GM19397 (cell line): ENCODE measurements around the gene TAPT1.
"Not testable (repeated sequence)": the region's sequence is repeated elsewhere in the genome, so short reads cannot be mapped to it uniquely, and the experiment has no call there.

Experiments used
- ATAC-seq: cut with Tn5 transposase; IDR thresholded peaks from one replicate; pipeline ENCODE4 v1.9.1; 2021; ENCODE audit warnings: mild to moderate bottlenecking, moderate library complexity; ENCODE audit not compliant: unreplicated experiment

TAPT1 gene

GRCh38 chr4:16225863-16226815, at the start of gene TAPT1:
Gene TAPT1 (minus strand): TSS chr4:16226471. CDS start chr4:16226457, 14 bp downstream.
- peak; percentile 72 for ATAC-seq

- no peak for ATAC-seq
Measured at GRCh38 chr4:16271411-16271810, 45.1 kb upstream of the TAPT1 start.

GRCh38 chr4:16270454-16271328, 44.4 kb upstream of the TAPT1 start:
- no peak for ATAC-seq

- not testable (repeated sequence) for ATAC-seq
Measured at GRCh38 chr4:16269742-16270453, 43.6 kb upstream of the TAPT1 start.

- no peak for ATAC-seq
Measured at GRCh38 chr4:16269240-16269639, 43.0 kb upstream of the TAPT1 start.

- no peak for ATAC-seq
Measured at GRCh38 chr4:16268290-16268689, 42.0 kb upstream of the TAPT1 start.

GRCh38 chr4:16267639-16268038, 41.4 kb upstream of the TAPT1 start:
- ATAC-seq = no peak

- ATAC-seq = no peak
Measured at GRCh38 chr4:16265820-16266219, 39.5 kb upstream of the TAPT1 start.

- ATAC-seq = no peak
Measured at GRCh38 chr4:16264798-16265197, 38.5 kb upstream of the TAPT1 start.

- no peak for ATAC-seq
Measured at GRCh38 chr4:16263056-16263455, 36.8 kb upstream of the TAPT1 start.

GRCh38 chr4:16262188-16262587, 35.9 kb upstream of the TAPT1 start:
- ATAC-seq = no peak

GRCh38 chr4:16261313-16261878, 35.1 kb upstream of the TAPT1 start:
- ATAC-seq = no peak

GRCh38 chr4:16259889-16260246, 33.6 kb upstream of the TAPT1 start:
- ATAC-seq = no peak

- ATAC-seq = no peak
Measured at GRCh38 chr4:16259241-16259888, 33.1 kb upstream of the TAPT1 start.

GRCh38 chr4:16257611-16258010, 31.3 kb upstream of the TAPT1 start:
- no peak for ATAC-seq

GRCh38 chr4:16256343-16256742, 30.1 kb upstream of the TAPT1 start:
- ATAC-seq = no peak

GRCh38 chr4:16255730-16256129, 29.5 kb upstream of the TAPT1 start:
- ATAC-seq = no peak

- no peak for ATAC-seq
Measured at GRCh38 chr4:16253127-16253960, 27.1 kb upstream of the TAPT1 start.

GRCh38 chr4:16250661-16251365, 24.5 kb upstream of the TAPT1 start:
- no peak for ATAC-seq
